PC-3 (cell line): ENCODE data around the gene DYNLT4. TPM values are rescaled to one million over a fixed set of nuclear protein-coding genes. Genes with fewer than 3 reads are reported as not detected.

Experiments
- ATAC-seq: fragments of 200-7000 bp; cut with Tn5 transposase; 2 replicates; pipeline ENCODE4 v1.9.1; 2020; ENCODE audit warnings: mild to moderate bottlenecking, moderate library complexity
- Bru-seq: library from RNA; stranded (reverse); fragments of 400-500 nt; gene quantifications from one replicate; lab custom pipeline; 2021; lab: Mats Ljungman, UMichigan
- BruChase-seq, 2 experiments: library from RNA; stranded (reverse); fragments of 400-500 nt; gene quantifications; one replicate each; lab custom pipeline; 2021; lab: Mats Ljungman, UMichigan
- BruUV-seq: library from RNA; stranded (reverse); fragments of 400-500 nt; replicated peaks from 2 replicates; lab custom pipeline; 2021; lab: Mats Ljungman, UMichigan
- CTCF ChIA-PET: fragments of 300-600 bp; sonication (Branson Sonifier 250); formaldehyde crosslinking; loops from one replicate; lab custom pipeline; 2022; ENCODE audit warnings: antibody characterized with exemption; lab: Charles Lee
- POLR2A ChIA-PET: fragments of 300-600 bp; sonication (Branson Sonifier 250); formaldehyde crosslinking; loops from one replicate; lab custom pipeline; 2022; ENCODE audit warnings: antibody characterized with exemption; ENCODE audit not compliant: unreplicated experiment; lab: Charles Lee
- DNase-seq: peaks from one replicate; pipeline ENCODE4 v3.0.0-alpha.2; 2015
- H2AFZ ChIP-seq: fragments of 300-600 bp; sonication (generic); 2 replicates; pipeline ENCODE4 v1.6.0; 2016; ENCODE audit warnings: antibody characterized with exemption, low read length
- H3F3A ChIP-seq: fragments of 300-600 bp; sonication (generic); one replicate; pipeline ENCODE4 v1.6.0; 2017; ENCODE audit warnings: antibody characterized with exemption, low read length, control low read depth, mild to moderate bottlenecking; ENCODE audit not compliant: unreplicated experiment
- H3K27ac ChIP-seq: fragments of 300-600 bp; sonication (generic); 2 replicates; pipeline ENCODE4 v1.5.1; 2016; ENCODE audit warnings: mild to moderate bottlenecking, low read length
- H3K27me3 ChIP-seq: fragments of 300-600 bp; sonication (generic); 2 replicates; pipeline ENCODE4 v1.6.1; 2016; ENCODE audit warnings: low read length, mixed read lengths
- H3K36me3 ChIP-seq: fragments of 300-600 bp; sonication (generic); 2 replicates; pipeline ENCODE4 v1.6.1; 2016; ENCODE audit warnings: low read depth, mixed run types, low read length, mixed read lengths
- H3K4me1 ChIP-seq: fragments of 300-600 bp; sonication (generic); 2 replicates; pipeline ENCODE4 v1.5.1; 2016; ENCODE audit warnings: low read length; ENCODE audit not compliant: insufficient read depth
- H3K4me2 ChIP-seq: fragments of 300-600 bp; sonication (generic); 2 replicates; pipeline ENCODE4 v1.6.0; 2016; ENCODE audit warnings: low read length
- H3K4me3 ChIP-seq: fragments of 300-600 bp; sonication (generic); 2 replicates; pipeline ENCODE4 v1.5.1; 2016; ENCODE audit warnings: mild to moderate bottlenecking, low read length, mixed read lengths
- H3K79me2 ChIP-seq: fragments of 300-600 bp; sonication (generic); 2 replicates; pipeline ENCODE4 v1.6.1; 2017; ENCODE audit warnings: low read length, mixed read lengths
- H3K9ac ChIP-seq: fragments of 300-600 bp; sonication (generic); 2 replicates; pipeline ENCODE4 v1.6.0; 2016; ENCODE audit warnings: mild to moderate bottlenecking, low read length
- H3K9me2 ChIP-seq: fragments of 300-600 bp; sonication (generic); replicated peaks from 2 replicates; pipeline ENCODE4 v1.6.1; 2016; ENCODE audit warnings: mixed run types, low read length, mixed read lengths
- H3K9me3 ChIP-seq: fragments of 300-600 bp; sonication (generic); 2 replicates; pipeline ENCODE4 v1.6.1; 2016; ENCODE audit warnings: low read length, mixed read lengths
- H4K20me1 ChIP-seq: fragments of 300-600 bp; sonication (generic); 2 replicates; pipeline ENCODE4 v1.6.1; 2016; ENCODE audit warnings: low read length, mixed read lengths
- EZH2 ChIP-seq: fragments of 300-600 bp; sonication (generic); IDR thresholded peaks from one replicate; pipeline ENCODE4 v1.6.1; 2017; ENCODE audit warnings: antibody characterized with exemption, mild to moderate bottlenecking, low read length; ENCODE audit not compliant: unreplicated experiment
- EZH2phosphoT487 ChIP-seq: fragments of 300-600 bp; sonication (generic); IDR thresholded peaks from 2 replicates; pipeline ENCODE4 v1.6.1; 2018; ENCODE audit warnings: mild to moderate bottlenecking, antibody characterized with exemption, low read length, borderline replicate concordance
- intact Hi-C: fragments of 100-400 bp; cut with micrococcal nuclease; formaldehyde crosslinking; loops from 2 replicates; pipeline ENCODE4 v1.9.0; 2023
- long read RNA-seq: library from polyadenylated mRNA; unstranded; transcript quantifications from one replicate; pipeline ENCODE4 v2.0.0, GENCODE V29; 2021; ENCODE audit not compliant: unreplicated experiment
- total RNA-seq: library from RNA; depleted of rRNA; stranded (reverse); fragments of >200 nt; gene quantifications from 2 replicates; pipeline ENCODE4 v1.2.3, GENCODE V29; 2014; rRNA removed
- TF ChIP-seq, protein P1 (sequence below): fragments of 300-600 bp; sonication (generic); conservative IDR thresholded peaks from 2 replicates; pipeline ENCODE4 v1.5.1; 2017; ENCODE audit warnings: antibody characterized with exemption, low read depth, mild to moderate bottlenecking, low read length

The DYNLT4 gene, protein sequence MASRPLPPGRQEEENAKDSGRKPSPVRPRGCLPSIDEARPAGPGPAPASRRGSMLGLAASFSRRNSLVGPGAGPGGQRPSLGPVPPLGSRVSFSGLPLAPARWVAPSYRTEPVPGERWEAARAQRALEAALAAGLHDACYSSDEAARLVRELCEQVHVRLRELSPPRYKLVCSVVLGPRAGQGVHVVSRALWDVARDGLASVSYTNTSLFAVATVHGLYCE
- total RNA-seq: 2.0 and 3.4 TPM in 2 replicates
- percentile 43 among the genes with signal in this experiment for Bru-seq, nascent RNA
- percentile 19 among the genes with signal in this experiment for BruChase-seq, experiment 1, labeled RNA remaining after a 6-hour chase
- percentile 34 among the genes with signal in this experiment for BruChase-seq, experiment 2, labeled RNA remaining after a 2-hour chase
- long read RNA-seq, partial matches to known transcripts: 0 of 3 reads
- long read RNA-seq, other reads (novel, unspliced or antisense): 0 of 3 reads

DNA sequence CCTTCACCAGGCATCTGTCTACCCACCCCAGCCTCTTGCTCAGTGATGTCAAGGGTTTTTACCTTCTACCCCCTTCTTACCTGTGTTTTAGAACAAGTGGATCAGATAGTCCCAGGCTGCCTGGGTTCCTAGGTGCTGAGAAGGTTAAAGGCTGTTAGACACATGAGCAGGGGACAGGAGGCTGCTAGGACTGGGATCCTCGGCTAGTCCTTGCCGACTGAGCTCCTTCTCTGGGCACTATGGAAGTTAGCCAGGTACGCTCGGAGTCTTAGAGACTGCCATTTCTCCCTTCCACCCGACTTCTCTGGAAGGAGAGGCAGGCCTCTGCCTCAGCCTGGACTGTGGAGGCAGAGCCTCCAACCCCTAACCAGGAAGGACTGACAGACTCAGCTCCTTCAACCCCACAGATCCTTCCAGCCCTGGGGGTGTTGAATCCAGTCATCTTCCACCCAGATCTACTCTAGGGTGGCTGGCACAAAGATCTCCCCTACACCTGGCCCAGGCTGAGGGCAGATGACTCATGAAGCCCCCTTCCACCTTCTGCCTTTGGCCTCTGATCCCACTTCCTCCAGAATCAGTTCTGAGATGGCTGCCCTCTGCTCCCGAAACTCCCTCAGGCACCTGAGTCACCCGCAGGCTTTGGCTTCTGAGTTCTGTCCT lies at the start of gene DYNLT4:
Gene DYNLT4 (minus strand): TSS at position 648 of the 660 bp plus-strand sequence. CDS start 683 bp downstream, outside the sequence.
- Histone ChIP-seq H3K36me3 (peaks cover 7% of the 10 kb centered on the region; the same call in 1 of the 2 replicates), H3K9me3 (no peaks in the 10 kb centered on the region), H3K27ac (peak within 1 kb of the TSS; percentile 98), H3K9ac (peak within 1 kb of the TSS; percentile 87), H3K27me3 (no peaks in the 10 kb centered on the region), H2AFZ (0 out of 2 replicates have a peak within 1 kb of the TSS, but pooled peaks have one; percentile 11), H3K4me1 (peaks cover 45% of the 10 kb centered on the region), H3K9me2 (no peaks in the 10 kb centered on the region), H3K4me2 (peak within 1 kb of the TSS; percentile 66), H4K20me1 (peaks cover 4% of the 10 kb centered on the region; the same call in 1 of the 2 replicates), H3F3A (peaks cover 5% of the 10 kb centered on the region), H3K79me2 (peaks cover 6% of the 10 kb centered on the region), H3K4me3 (no peak within 1 kb of the TSS)
- ATAC-seq (peak; percentile 7; the same call in 1 of the 2 replicates), DNase-seq (no peak)
- intact Hi-C loops: no loop called here
- POLR2A ChIA-PET: no interaction called here
- TSS peak; percentile 88 for BruUV-seq
- CTCF ChIA-PET: interaction anchor here (0.6 kb wide), 1 partner anchor 13 kb away, joined by 3 read pairs; no protein-coding TSS in a partner anchor
- TF ChIP-seq EZH2: no peak
- TF ChIP-seq, protein P1, sequence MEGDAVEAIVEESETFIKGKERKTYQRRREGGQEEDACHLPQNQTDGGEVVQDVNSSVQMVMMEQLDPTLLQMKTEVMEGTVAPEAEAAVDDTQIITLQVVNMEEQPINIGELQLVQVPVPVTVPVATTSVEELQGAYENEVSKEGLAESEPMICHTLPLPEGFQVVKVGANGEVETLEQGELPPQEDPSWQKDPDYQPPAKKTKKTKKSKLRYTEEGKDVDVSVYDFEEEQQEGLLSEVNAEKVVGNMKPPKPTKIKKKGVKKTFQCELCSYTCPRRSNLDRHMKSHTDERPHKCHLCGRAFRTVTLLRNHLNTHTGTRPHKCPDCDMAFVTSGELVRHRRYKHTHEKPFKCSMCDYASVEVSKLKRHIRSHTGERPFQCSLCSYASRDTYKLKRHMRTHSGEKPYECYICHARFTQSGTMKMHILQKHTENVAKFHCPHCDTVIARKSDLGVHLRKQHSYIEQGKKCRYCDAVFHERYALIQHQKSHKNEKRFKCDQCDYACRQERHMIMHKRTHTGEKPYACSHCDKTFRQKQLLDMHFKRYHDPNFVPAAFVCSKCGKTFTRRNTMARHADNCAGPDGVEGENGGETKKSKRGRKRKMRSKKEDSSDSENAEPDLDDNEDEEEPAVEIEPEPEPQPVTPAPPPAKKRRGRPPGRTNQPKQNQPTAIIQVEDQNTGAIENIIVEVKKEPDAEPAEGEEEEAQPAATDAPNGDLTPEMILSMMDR: no peak
- TF ChIP-seq EZH2phosphoT487: no peak

GRCh38 chr1:44855742-44856141 lies 48.6 kb upstream of the DYNLT4 start:
- CTCF ChIA-PET: no interaction called here
- POLR2A ChIA-PET: interaction anchor here (0.6 kb wide), 1 partner anchor 84 kb away, joined by 5 read pairs; no protein-coding TSS in a partner anchor
- DNase-seq (no peak), ATAC-seq (no peak)
- Histone ChIP-seq H2AFZ (no peak overlapping the region), H3K9ac (no peak overlapping the region), H3K9me2 (no peaks in the 10 kb centered on the region), H3K27me3 (no peaks in the 10 kb centered on the region), H3K79me2 (no peaks in the 10 kb centered on the region), H3K4me1 (no peaks in the 10 kb centered on the region), H3K4me3 (no peak overlapping the region), H3F3A (no peaks in the 10 kb centered on the region), H3K9me3 (no peaks in the 10 kb centered on the region), H4K20me1 (no peaks in the 10 kb centered on the region), H3K27ac (no peak overlapping the region), H3K4me2 (no peak overlapping the region), H3K36me3 (0 out of 2 replicates have a peak, but pooled peaks cover 6% of the 10 kb centered on the region)
- intact Hi-C loops: no loop called here
- TF ChIP-seq EZH2 (no peak), EZH2phosphoT487 (no peak)
- TF ChIP-seq, protein P1: no peak
- BruUV-seq: no TSS peak
